T-helper 2 cell treated with Interferon-gamma antibody and Interleukin-4, amounts not matched to agents 100 ng/mL and 5 ng/mL, for 36 hours (primary cell): Measurements from ENCODE around the gene PANK4. TPM values are rescaled to one million over a fixed set of nuclear protein-coding genes. Genes with fewer than 3 reads are reported as not detected.

Experiments
- intact Hi-C: fragments of 100-400 bp; cut with micrococcal nuclease; formaldehyde crosslinking; loops from one replicate; pipeline ENCODE4 v1.15.1; 2023
- total RNA-seq: library from RNA; stranded (reverse); gene quantifications from 2 replicates; pipeline ENCODE4 v1.2.3, GENCODE V29; 2022

PANK4 gene
- total RNA-seq, 1 donor from 2014 or later: 61.2 TPM

- intact Hi-C loops: no loop called here
These were observed 25.2 kb downstream of the PANK4 start for GRCh38 chr1:2501041-2501819.

- intact Hi-C loops: no loop called here
These were observed 26.3 kb downstream of the PANK4 start for GRCh38 chr1:2499986-2500596.

DNA sequence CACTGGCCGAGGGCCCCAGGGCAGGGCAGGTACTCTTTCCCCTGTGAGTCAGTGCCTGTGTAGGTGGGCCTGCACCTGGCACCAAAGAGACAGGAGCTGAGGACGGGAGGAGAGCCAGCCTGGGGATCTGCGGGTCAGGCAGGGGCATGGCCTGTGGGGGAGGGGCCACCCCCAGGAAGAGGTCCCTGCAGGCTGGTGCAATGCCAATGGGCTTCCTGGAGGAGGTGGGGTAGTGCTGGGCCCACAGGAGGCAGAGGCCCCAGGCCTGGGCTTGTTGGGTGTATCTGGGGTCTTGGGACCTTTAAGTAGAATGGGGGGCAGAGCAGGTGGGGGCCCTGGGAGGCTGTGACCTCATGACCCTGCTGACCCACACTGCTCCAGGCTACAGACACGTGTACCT lies 27.1 kb downstream of the PANK4 start:
- intact Hi-C loops: no loop called here

GRCh38 chr1:2498648-2499047 lies 27.7 kb downstream of the PANK4 start:
- intact Hi-C loops: no loop called here

GRCh38 chr1:2497891-2498290 lies 28.5 kb downstream of the PANK4 start:
- intact Hi-C loops: no loop called here

GRCh38 chr1:2496746-2497145 lies 29.6 kb downstream of the PANK4 start:
- intact Hi-C loops: no loop called here

GRCh38 chr1:2496087-2496622 lies 30.2 kb downstream of the PANK4 start:
- intact Hi-C loops: no loop called here

- intact Hi-C loops: no loop called here
These were observed 30.9 kb downstream of the PANK4 start for GRCh38 chr1:2495546-2495945.

DNA sequence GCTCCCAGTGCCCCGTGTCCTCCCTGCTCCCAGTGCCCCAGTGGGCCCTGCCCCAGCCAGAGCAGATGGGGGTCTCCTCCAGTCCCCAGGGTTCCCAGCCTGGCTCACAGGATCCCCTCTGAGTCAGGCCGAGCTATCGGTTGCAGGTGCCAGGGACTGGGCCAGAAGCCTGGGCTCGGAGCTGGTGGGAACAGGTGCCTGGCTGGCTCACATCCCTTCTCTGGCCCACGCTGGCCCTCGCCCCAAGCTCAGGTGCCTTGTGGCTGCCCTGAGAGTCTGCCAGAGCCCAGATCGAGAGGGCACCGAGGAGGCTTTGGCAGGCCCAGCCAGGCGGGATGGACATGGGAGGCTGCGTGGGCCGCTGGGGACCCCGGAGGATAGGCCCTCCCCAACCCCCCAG lies 31.4 kb downstream of the PANK4 start:
- intact Hi-C loops: no loop called here

GRCh38 chr1:2494323-2494693 lies 32.1 kb downstream of the PANK4 start:
- intact Hi-C loops: no loop called here

DNA sequence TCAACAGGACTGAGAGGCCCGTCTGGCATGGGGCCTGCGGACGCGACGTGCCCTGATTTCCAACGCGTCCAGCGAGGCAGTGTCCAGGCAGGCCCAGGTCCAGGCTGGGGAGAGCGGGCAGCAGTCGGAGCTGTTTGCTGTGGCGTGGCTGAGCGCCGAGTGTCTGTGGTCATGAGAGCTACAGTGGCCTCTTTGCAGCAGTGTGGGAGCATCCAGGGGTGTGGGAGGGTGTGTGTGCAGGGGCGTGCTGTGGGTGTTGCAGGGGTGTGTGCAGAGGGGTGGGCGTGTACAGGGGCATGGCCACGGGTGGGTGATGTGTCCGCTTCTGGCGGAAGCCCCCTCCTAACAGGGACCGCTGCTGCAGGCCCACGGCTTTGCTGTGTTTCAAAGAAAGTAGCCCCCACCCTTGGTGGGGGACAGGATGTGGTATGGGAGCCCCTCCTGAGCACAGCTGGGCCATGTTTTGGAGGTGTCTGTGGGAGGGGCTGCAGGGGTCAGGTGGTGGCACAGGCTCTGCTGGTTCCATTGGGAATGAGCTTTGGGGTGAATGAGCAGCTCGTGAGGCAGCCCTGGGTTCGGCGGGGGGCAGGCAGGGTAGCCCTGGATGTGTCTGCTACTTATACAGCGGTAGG lies 32.6 kb downstream of the PANK4 start:
- intact Hi-C loops: no loop called here

GRCh38 chr1:2493218-2493617 lies 33.2 kb downstream of the PANK4 start:
- intact Hi-C loops: no loop called here

- intact Hi-C loops: no loop called here
These were observed 34.3 kb downstream of the PANK4 start for GRCh38 chr1:2492091-2492490.

DNA sequence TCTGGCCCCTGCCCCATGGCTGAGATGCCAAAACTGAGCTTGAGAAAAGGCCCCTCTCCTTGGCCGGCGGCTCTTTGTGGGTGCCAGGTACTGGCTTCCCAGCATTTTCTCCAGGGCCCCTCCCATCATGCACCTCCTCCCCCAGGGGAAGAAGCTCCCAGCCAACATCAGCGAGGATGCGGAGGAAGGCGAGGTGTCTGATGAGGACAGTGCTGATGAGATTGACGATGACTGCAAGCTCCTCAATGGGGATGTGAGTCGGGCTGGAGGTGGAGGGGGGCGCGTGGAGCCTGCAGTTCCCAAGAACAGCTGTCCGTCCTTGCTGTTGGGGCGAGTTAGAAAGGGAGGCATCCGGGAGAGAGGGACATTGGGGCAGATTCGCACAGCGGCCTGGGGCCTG lies 36.8 kb downstream of the PANK4 start:
- intact Hi-C loops: no loop called here

GRCh38 chr1:2488688-2489087 lies 37.7 kb downstream of the PANK4 start:
- intact Hi-C loops: no loop called here

- intact Hi-C loops: no loop called here
These were observed 39.8 kb downstream of the PANK4 start for GRCh38 chr1:2486558-2486957.

DNA sequence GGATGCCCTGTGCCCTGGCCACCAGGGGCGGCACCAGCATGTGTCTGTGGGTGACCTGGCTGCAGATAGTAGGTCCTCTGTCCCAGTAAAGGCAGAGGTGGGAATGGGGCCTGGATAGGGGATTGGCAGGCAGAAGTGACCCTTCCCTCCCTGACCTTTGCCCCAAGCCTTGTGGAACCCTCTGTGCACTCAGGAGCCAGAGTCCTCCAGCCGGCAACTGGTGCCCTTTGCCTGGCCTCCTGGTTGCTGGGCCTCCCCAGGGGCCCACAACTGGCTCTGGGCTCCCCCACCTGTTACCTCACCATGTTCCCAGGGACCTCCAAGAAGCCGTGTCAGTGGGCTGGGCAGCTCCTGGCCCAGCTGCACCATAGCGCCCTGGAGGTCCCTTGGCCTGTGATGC lies 40.4 kb downstream of the PANK4 start:
- intact Hi-C loops: no loop called here

DNA sequence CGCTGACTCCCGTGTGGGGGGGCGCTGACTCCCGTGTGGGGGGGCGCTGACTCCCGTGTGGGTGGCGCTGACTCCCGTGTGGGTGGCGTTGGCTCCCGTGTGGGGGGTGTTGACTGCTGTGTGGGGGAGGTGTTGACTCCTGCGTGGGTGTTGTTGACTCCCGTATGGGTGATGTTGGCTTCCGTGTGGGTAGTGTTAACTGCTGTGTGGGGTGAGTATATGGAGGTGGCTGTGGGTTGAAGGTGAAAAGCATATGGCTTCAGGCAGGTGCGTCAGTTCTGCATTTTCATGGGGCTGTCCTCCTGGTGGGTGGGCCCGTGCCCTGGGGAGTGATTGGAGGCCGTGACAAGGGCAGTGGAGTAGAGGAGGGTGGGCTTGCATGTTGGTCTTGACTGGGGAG lies 42.4 kb downstream of the PANK4 start:
- intact Hi-C loops: no loop called here

- intact Hi-C loops: no loop called here
These were observed 43.4 kb downstream of the PANK4 start for GRCh38 chr1:2483026-2483425.

- intact Hi-C loops: no loop called here
These were observed 43.8 kb downstream of the PANK4 start for GRCh38 chr1:2482588-2482987.

GRCh38 chr1:2481885-2482284 lies 44.5 kb downstream of the PANK4 start:
- intact Hi-C loops: no loop called here

- intact Hi-C loops: no loop called here
These were observed 45.4 kb downstream of the PANK4 start for GRCh38 chr1:2480986-2481364.
